HL-60/S4 treated with phorbol 12-myristate 13-acetate at 8.2 ng/mL for 4 days and 3 days (cell line): ENCODE results near the gene AGAP1.
"Not testable (repeated sequence)": the region's sequence is repeated elsewhere in the genome, so short reads cannot be mapped to it uniquely, and the experiment has no call there.

Experiments
- in situ Hi-C: fragments of 300-500 bp; cut with MboI; formaldehyde crosslinking; loops from 2 replicates; pipeline ENCODE4 v1.15.0; 2022; ENCODE audit warnings: low sequenced_read_pairs

AGAP1 gene

DNA sequence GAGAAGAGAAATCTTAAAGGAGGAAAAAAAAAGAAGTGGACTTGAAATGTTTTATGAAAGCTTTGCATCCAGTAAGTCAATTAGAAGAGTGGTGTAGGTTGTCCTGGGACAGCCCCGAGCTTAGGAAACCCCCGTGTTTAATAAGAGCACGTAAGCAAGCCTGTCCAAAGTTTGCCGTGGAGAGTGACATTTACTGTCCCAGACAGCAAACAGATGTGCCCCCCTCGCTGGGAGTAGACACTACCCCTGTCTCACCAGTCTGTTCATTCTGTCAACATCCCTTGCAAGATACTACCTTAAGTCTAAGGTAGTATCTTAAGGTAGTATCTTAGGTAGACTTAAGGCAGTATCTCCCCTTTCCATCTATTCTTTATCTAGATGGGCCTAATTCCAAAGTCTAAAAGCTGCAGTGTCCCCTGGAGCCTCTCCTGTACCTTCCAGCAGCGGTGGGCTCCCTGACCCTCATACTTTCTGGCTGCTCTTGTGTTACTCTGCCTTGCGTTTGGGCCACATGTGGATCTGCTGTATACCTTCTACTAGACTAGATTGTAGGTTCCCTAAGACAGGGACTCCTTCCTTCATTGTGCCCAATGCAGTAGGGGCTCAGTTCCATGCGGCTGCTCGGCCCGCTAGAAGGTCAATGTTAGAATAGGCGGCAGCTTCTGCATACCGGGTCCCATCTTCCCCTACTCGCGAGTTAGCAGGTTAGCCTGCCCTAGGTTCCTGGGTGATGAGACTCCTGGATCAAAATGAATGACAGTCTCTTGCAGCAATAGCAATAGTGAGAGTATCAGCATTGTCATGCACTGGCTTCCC lies 430.2 kb downstream of the AGAP1 start:
- in situ Hi-C loops = no loop called here

DNA sequence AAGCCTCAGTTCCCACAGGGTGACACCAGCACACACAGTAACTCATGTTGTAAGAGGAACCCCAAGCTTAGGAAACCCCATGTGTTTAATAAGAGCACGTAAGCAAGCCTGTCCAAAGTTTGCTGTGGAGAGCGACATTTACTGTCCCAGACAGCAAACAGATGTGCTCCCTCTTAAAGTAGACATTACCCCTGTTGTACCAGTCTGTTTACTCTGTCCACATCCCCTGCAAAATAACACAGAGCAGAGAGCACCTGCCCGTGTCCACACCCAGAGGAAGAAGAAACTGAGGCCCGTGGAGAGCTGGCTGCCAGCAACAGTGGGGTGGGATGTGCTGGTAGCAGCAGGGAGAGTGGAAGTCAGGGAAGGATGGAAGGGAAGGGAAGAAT lies 430.8 kb downstream of the AGAP1 start:
- in situ Hi-C loops = no loop called here

DNA sequence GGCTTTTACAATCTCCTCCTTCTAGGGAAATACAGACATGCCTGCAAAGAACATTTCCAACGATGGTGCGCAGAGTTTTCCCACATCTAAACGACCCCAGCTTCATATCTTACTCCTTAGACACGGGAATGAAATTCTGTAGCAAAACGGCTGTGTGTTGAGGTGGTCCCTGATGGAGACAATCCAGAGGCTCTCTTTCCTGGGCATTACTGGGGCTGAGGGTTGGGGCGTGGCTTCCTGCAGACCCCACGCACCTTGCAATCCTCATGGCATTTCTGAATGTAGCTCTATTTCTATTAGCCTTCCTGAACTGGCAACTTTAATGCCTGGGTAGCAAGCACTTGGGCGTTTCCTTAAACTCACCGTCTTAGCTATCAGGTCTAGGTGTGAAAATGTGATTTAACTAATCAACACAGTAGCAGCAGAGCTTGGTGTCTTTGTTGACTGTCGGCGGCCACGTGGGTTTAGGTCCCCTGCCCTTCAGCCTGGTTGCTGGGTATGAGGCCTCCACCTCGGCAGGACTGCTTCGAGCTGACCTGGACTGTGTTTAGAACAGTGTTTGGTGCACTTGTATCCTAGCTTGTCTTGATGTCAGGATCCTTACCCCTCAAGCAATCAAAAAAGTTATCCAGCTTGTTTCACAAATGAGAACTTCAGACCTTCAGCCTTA lies 431.5 kb downstream of the AGAP1 start:
- in situ Hi-C loops = no loop called here

DNA sequence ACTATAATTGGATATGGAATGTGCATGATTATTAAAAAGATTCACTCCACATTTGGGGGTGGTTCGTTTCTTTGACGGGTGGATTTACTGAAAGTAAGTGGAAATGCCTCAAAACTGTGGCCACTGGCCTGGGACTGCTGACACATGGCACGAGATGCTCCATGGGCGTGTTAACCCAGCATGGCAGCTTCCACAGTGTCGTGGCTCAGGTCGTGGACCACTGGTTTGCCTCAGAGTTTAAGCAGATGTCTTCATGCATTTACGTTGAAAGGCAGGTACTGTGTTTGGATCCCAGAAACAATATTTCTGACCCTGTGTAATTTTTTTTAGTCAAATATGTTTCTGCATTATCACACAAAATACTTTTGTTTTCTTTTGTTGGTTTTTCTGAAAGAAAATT lies 432.4 kb downstream of the AGAP1 start:
- in situ Hi-C loops = no loop called here

DNA sequence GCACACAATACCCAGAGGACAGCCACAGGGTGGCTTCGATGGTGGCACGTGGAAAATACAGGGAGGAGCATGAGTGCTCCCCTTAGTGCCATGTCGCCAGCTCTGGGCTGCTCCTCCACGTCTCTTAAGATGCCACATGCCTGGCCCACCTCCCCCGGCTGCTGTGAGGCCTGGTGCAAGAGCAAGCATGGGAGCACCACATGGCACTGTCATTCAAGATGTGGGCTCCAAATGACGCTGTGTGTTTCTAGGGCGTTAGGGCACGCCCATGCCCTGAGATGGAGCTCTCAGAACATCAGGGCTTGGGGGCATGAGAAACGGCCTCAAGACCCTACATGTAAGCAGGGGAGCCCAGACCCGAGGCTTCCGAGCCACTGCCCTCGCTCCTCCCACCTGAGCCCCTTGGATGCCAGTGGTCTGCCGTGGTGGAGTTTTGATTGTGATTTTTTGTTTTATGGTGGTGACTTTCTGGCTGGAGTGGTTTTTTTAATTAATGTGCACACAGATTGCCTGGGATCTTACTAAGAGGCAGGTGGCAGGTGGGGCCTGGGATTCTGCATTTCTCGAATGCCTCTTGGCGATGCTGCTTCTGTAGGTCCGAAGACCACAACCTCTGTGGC lies 435.0 kb downstream of the AGAP1 start:
- in situ Hi-C loops = no loop called here

DNA sequence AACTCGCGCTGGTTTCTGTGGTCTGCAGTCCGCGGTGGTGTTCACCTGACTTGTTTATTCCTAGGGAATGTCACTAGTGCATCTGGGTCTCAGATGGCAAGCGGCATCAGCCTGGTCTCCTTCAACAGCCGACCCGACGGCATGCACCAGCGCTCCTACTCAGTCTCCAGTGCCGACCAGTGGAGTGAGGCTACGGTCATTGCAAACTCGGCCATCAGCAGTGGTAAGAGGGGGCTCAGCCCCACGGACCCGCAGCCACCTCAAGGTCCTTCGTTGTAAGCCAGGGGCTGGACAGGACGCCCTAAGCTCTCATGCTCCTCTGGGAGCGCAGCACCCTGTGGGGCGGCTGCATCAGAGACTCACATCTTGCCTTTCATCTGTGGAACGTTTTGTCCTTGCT lies 436.9 kb downstream of the AGAP1 start:
- in situ Hi-C loops = no loop called here

DNA sequence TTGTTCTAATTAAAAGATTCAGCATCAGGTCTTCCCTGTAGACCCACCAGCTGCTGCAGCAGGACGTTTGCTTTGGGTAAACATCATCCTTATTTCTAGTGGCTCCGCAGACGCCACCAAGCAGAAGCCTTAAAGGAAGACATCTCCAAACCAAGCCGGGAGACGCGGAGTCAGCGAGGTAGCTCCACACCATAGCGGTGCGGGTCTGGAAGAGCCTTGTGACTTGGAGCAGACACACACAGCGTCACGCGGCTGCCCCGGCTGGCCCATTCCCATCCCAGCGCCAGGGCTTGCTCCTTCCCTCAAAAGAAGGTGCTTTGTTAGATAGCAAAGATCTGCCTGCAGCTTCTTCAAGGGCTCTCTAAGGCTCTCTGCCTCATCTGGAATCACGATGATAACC lies 437.8 kb downstream of the AGAP1 start:
- in situ Hi-C loops = no loop called here

DNA sequence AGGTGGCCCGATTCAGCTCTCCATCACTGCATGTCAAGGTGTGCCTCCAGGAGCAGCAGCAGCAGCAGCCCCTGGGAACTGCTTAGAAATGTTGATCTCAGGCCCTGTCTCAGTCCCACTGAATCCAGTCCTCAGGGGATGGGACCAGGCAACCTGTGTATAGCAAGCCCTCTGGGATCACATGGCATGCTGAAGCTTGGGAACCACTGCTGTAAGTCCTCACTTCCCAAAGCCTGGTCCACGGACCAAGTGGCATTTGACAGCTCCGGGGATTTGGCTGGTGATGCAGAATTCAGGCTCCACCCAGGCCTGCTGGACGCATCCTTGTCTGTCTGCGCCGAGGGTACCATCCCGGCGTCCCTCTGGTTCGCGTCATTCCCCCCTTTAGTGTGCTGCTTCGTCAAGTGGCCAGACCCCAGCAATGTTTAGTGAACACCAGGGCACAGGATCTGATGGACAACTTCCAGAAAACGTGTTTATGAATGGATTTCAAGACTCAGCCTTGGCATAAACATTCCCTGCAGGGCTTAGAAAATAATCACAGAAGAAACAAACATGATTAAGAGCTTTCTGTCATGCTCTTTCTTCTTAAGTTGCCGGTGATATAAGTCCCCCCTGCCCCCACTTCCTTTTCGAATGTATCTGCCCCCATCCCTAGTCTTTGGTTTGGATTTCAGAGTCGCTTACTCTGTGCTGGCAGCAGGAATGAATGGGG lies 440.4 kb downstream of the AGAP1 start:
- in situ Hi-C loops = no loop called here

DNA sequence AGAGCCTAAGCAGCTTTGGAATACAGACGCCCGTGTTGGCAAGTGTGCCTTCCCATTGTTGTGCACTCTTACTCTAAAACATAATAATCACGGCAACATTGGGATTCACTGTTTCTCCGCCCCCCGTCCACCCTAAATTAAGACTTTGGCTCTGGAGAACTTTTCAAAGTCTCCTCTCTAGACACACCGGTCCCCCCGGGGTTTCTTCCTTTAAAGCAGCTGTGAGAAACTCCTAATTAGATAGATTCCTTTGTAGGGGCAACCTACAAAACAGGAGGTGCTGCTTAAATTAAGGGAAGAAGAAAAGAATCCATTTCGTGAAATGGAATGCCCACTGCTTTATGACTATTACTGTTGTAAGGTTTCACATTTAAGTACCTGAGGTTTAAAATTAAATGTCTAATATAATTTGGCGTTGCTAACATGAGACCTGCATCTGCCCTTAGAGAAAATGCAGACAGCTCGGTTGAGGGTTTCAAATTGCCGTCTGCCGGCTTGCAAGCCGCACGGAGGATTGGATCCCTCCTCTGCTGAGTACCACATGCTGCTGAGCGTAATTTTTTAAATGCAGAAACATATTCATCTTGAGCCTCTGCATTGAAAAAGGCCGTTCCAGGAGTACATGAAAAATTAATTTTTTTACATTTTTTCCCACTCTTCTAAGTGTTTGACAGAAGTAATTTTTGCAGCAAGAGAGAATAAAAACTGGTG lies 441.1 kb downstream of the AGAP1 start:
- in situ Hi-C loops = no loop called here

DNA sequence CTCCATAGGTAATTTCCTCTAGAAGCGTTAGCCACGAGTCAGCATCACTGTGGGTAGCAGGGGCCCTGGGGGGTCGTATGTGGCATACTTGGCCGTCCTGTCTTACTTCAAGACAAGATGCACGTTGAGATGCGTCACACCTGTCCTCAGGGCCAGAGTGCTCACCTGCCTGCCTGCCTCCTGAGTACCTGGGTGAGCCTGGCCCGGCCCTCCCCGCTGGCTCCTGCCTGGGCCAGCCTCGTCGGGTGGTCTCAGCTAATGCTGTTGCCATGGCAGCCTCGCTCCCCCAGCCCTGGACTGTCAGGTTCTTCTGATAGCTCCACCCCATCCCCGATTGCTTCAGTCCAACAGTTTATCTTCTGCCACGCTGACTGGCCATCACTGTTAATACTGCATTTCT lies 441.9 kb downstream of the AGAP1 start:
- in situ Hi-C loops = no loop called here

DNA sequence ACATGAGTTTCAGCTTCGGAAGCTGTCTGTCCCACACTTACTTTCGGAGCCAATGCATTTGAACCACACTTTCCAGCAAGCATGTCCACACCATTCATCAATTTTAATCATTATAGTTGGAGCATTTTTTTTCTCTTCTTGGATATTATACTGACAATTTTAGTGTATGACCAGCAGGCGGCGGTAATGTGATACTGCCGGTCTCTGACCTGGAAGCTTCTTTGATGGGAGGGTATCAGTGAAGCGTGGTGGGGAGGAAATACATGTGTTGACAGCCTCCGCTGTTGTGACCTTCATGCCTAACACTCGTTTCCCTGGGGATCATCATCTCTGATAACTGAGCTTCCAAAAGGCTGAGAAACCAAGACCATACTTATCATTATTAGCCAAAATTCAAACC lies 442.6 kb downstream of the AGAP1 start:
- in situ Hi-C loops = no loop called here

DNA sequence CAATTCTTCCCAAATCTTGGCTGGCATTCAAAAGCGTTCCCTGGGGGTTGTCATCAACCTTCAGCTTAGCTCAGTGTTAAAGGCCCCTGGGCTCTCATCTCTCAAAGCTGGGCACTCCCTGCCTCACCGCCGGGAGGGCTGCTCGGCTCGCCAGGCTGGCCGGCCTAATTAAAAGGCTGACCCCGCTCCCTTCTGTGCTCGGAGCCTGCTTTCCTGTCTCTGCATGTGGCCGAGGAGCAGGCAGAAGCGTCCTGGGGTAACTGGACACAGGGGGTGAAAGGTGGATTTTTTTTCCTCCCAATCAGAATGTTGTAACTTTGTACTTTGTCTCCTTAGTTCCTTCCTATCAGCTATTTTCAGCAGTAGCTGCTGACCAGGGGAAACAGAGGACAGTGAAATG lies 443.2 kb downstream of the AGAP1 start:
- in situ Hi-C loops = no loop called here

DNA sequence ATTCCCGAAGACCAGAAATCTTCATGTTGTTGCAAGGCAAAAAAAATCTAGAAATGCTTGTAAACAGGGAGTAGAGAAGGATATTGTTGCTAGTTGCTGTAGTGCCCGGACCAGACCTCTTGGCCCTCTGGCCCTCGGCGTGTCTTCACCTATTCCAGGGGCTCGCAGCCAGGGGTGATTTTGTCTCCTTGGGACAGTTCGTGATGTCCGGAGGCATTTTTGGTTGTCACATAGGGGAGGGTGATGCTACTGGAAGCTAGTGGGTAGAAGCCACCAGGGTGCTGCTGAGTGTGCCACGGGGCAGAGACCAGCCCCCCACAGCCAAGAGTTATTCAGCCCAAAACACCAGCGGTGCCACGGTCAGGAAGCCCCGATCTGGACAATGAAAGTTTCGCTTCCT lies 443.7 kb downstream of the AGAP1 start:
- in situ Hi-C loops = no loop called here

DNA sequence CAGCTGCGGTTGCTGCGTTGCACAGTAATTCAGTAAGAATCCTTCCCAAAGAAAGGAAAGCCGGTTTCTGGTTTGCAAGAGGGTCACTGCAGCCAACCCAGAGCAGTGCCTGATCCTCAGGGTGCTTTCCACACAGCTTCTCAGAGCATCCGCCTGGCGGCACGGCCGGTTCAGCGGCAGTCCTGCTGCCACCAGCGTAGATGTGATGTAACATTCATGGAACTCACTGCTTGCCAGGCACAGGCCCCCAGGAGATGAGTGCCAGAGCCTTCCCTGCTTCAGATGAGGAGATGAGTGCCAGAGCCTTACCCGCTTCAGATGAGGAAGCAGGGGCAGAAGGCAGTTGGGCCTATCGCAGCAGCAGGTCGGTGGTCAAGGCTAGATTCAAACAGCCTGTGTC lies 444.1 kb downstream of the AGAP1 start:
- in situ Hi-C loops = no loop called here

DNA sequence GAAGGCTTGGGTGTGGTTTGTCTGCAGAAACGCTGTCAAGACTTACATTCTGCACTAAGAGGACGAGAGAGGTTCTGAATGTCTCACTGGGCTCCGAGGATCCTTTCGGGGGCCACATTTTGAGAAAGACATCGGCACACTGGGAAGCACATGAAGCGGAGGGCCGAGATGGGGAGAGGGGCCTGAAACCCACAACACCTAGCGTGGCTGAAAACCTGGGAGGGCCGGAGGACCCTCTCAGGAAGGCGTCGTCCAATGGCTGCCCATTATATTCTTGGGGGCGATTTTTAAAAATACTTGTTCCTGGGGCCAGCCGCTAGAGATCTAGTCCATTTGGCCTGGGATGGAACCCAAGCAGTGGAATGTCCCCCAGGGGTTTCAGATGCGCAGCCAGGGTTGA lies 444.8 kb downstream of the AGAP1 start:
- in situ Hi-C loops = no loop called here

DNA sequence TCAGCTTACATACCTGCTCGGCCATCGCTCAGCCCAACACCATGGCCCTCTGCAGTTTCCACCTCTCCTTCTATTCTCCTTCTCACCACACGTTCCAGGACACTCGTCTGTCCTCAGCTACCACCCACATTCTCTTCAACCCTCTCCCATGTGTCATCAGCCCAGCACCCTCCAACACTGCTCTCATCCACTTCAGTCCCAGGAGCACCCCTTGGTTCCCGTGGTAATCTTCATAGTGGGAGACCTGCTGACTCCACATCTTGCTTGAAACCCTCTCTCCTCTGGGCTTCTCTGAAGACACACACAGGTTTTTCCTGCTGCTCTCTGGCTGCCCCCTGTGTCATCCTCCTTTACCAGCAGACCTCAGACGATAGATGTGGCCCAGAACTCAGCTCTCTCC lies 445.6 kb downstream of the AGAP1 start:
- in situ Hi-C loops = no loop called here

DNA sequence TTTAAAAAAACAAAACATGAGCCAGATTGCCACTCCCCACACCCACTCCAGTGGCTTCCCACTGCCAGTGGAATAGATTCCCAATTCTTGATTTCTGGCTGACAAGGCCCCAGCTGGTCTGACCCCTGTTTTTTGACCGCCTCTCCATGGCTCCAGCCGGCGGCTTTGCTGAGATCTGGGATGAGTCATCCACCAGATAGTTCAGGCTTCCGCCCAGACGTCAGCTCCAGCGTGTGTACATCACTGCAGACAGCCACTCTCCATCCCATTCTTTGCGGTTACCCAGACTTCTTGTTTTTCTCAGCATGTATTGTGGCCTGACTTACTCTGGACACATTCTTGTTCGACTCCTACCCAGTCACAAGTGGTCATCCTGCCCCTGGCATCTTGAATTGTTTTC lies 446.5 kb downstream of the AGAP1 start:
- in situ Hi-C loops = no loop called here

DNA sequence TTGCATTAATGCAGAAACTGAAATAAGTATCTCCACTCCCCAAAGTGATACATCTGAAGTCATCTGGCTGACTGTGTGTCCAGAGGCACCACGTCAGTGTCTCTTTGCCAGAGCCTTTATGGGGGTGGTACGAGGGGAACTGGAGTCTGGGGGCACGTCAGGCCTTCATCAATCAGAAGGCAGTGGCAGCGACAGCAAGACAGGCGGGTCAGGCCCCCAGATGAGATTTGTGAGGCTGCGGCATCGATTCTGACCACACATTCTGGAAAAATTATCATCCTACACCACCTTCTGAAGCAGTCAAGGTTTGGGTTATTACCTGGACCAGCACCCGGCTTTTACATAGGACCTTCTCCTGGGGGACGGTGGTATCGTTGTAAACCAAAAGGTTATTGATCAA lies 450.7 kb downstream of the AGAP1 start:
- in situ Hi-C loops = no loop called here

DNA sequence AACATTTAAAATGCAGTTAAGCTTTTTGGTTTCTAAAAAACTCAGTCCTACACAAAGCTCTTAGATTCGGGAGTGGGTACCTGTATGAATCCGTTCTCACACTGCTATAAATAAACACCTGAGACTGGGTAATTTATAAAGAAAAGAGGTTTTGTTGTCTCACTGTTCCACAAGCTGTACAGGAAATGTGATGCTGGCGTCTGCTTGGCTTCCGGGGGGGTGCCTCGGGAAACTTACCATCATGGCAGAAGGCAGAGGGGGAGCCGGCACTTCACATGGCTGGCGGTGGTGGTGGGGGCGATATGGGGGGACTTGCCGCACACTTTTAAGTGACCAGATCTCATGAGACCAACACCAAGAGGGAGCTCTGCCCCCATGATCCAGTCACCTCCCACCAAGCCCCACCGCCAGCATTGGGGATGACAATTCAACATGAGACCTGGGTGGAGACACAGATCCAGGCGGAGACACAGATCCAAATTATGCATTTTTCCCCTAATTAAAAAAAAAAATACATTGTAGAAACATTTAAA lies 451.8 kb downstream of the AGAP1 start:
- in situ Hi-C loops = no loop called here

DNA sequence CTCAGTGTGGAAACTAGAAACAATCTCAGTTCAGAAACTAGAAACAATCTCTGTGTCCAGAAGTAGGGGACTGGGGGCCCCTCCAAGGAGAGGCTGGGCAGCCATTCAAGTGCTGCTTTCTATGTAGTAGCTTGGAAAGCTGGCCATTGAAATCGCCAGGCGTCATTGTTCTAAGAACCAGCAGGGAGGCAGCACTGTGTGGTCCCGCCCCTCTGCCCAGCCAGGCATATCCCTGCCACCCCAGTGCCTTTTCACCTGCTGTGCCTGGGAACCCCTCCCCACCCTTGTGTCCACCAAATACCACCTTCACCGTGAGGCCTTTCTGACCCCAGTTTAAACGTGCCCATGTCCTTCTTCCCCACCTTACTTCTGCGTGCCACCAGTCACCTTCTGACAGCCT lies 452.7 kb downstream of the AGAP1 start:
- in situ Hi-C loops = no loop called here

DNA sequence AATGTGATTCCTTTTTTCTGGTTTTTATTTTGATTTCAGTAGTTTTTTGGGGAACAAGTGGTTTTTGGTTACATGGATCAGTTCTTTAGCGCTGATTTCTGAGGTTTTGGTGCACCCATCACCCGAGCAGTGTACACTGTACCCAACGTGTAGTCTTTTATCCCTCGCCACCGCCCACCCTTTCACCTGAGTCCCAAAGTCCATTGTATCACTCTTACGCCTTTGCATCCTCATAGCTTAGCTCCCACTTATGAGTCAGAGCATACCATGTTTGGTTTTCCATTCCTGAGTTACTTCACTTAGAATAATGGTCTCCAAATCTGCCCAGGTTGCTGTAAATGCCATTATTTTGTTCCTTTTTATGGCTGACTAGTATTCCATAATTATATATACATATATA lies 453.2 kb downstream of the AGAP1 start:
- in situ Hi-C loops = not testable (repeated sequence)
